GM23338 (cell line): ENCODE measurements around the gene SIRPB1.
"Not testable (repeated sequence)": the region's sequence is repeated elsewhere in the genome, so short reads cannot be mapped to it uniquely, and the experiment has no call there.

Experiments
- CREB1 ChIP-seq: fragments of 250-450 bp; sonication (Bioruptor Pico); IDR thresholded peaks from 2 replicates; pipeline ENCODE4 v1.5.0; 2020; ENCODE audit warnings: low read depth, mild to moderate bottlenecking, moderate library complexity
- CTCF ChIP-seq, 2 experiments: fragments of 200-600 bp in 1 of 2; sonication (generic) in 1 of 2; conservative IDR thresholded peaks; 2 replicates each; pipeline versions ENCODE4 v1.5.1 to v1.6.1; 2016 to 2017; ENCODE audit warnings: antibody characterized with exemption in 2 of 2, low read depth in 2 of 2, mild to moderate bottlenecking in 2 of 2, moderate library complexity in 1 of 2
- ETS1 ChIP-seq: IDR thresholded peaks from 2 replicates; pipeline ENCODE4 v1.6.1; 2016; ENCODE audit warnings: antibody characterized with exemption
- EZH2 ChIP-seq: fragments of 200-600 bp; sonication (generic); IDR thresholded peaks from one replicate; pipeline ENCODE4 v1.8.0; 2017; ENCODE audit warnings: antibody characterized with exemption, mild to moderate bottlenecking, low read depth; ENCODE audit not compliant: unreplicated experiment
- EZH2phosphoT487 ChIP-seq: fragments of 200-600 bp; sonication (generic); IDR thresholded peaks from one replicate; pipeline ENCODE4 v1.8.1; 2018; ENCODE audit warnings: antibody characterized with exemption; ENCODE audit not compliant: unreplicated experiment
- JUNB ChIP-seq: IDR thresholded peaks from one replicate; pipeline ENCODE4 v1.6.1; 2016; ENCODE audit warnings: antibody characterized with exemption; ENCODE audit not compliant: unreplicated experiment
- NANOG ChIP-seq: IDR thresholded peaks from 2 replicates; pipeline ENCODE4 v1.6.1; 2016; ENCODE audit warnings: antibody characterized with exemption, borderline replicate concordance
- POLR2AphosphoS5 ChIP-seq: IDR thresholded peaks from 2 replicates; pipeline ENCODE4 v1.6.1; 2016; ENCODE audit warnings: antibody characterized with exemption, low read depth
- REST ChIP-seq: IDR thresholded peaks from one replicate; pipeline ENCODE4 v1.6.1; 2018; ENCODE audit warnings: antibody characterized with exemption; ENCODE audit not compliant: unreplicated experiment
- STAT1 ChIP-seq: IDR thresholded peaks from one replicate; pipeline ENCODE4 v1.6.1; 2016; ENCODE audit warnings: antibody characterized with exemption; ENCODE audit not compliant: unreplicated experiment
- ZNF114 ChIP-seq: fragments of 250-450 bp; sonication (Bioruptor Pico); IDR thresholded peaks from 2 replicates; pipeline ENCODE4 v1.5.0; 2020; ENCODE audit warnings: mild to moderate bottlenecking, moderate library complexity
- ZNF331 ChIP-seq: fragments of 250-450 bp; sonication (Bioruptor Pico); IDR thresholded peaks from 2 replicates; pipeline ENCODE4 v1.5.0; 2020; ENCODE audit warnings: low read depth, mild to moderate bottlenecking, moderate library complexity
- ZNF462 ChIP-seq: fragments of 250-450 bp; sonication (Bioruptor Pico); IDR thresholded peaks from 2 replicates; pipeline ENCODE4 v1.5.0; 2020; ENCODE audit warnings: mild to moderate bottlenecking, moderate library complexity

GRCh38 chr20:1638643-1639042, 18.8 kb upstream of the SIRPB1 start:
- not testable (repeated sequence) for TF ChIP-seq CTCF (conservative IDR thresholded peaks at IDR 0.05; ENCODE audit: low read depth in 2 of 2); REST; EZH2; NANOG; POLR2AphosphoS5; JUNB; EZH2phosphoT487; STAT1; ETS1; ZNF114 (CRISPR knock-in tag); ZNF462 (CRISPR knock-in tag); ZNF331 (CRISPR knock-in tag); CREB1 (CRISPR knock-in tag)
